ENCODE measurements around the gene FN1. TPM values are rescaled to one million over a fixed set of nuclear protein-coding genes. Genes with fewer than 3 reads are reported as not detected.

FN1 gene
- total and polyA plus RNA-seq, 2 experiments from 2014 or later: 240 to 241 TPM

DNA sequence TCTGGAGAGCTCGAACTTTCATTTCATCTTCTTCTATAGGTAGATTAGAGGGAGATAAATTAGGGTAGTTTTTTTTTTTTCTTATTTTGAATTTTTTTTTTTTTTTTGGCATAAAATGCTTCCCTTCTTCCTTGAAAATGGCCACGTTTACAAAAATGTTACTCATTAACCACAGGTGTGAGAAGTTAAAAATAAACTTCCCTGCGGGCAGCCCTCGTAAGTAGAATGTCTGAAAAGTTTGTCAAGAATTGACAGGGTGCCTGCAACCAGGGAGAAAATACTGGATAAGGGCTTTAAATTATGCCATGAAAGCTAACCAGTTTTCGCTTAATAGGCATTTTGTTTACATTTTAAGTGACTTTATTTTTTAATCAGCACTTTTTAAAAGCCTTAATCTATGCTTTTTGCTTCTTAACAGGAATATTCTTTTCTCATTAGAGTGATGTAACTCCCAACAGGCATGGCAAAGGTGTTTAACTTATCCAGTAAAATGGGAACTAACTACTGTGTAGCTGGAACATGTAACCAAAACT lies 4.2 kb upstream of the FN1 start:
- H3K4me1 ChIP-seq (ENCODE audit: low read depth): peaks cover 13% of the 10 kb centered on the region
- no peaks in the 10 kb centered on the region for H3K36me3 ChIP-seq
- TF ChIP-seq, protein P1, sequence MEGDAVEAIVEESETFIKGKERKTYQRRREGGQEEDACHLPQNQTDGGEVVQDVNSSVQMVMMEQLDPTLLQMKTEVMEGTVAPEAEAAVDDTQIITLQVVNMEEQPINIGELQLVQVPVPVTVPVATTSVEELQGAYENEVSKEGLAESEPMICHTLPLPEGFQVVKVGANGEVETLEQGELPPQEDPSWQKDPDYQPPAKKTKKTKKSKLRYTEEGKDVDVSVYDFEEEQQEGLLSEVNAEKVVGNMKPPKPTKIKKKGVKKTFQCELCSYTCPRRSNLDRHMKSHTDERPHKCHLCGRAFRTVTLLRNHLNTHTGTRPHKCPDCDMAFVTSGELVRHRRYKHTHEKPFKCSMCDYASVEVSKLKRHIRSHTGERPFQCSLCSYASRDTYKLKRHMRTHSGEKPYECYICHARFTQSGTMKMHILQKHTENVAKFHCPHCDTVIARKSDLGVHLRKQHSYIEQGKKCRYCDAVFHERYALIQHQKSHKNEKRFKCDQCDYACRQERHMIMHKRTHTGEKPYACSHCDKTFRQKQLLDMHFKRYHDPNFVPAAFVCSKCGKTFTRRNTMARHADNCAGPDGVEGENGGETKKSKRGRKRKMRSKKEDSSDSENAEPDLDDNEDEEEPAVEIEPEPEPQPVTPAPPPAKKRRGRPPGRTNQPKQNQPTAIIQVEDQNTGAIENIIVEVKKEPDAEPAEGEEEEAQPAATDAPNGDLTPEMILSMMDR (IDR thresholded peaks at IDR 0.05; ENCODE audit: low read depth, low read length): no peak
- no peak overlapping the region for H3K4me3 ChIP-seq
- no peaks in the 10 kb centered on the region for H3K9me3 ChIP-seq (ENCODE audit: low read depth)
- H3K27ac ChIP-seq: no peak overlapping the region
- DNase-seq (ENCODE audit: low read depth in 1 of 2, low spot score in 1 of 2): no peak
- H3K27me3 ChIP-seq: no peaks in the 10 kb centered on the region

DNA sequence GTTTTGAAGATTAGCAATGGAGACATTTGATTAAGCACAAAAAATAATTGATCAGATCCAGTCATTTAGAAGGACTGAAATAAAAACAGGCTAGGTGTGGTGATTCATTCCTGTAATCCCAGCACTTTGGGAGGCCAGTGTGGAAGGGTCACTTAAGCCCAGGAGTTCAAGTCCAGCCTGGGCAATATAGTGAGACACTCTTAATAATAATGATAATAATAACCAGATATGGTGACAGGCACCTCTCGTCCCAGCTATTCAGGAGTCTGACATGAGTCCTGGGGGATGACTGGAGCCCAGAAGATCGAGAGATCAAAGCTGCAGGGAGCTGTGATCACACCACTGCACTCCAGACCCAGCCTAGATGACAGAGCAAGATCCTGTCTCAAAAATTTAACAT lies 3.5 kb upstream of the FN1 start:
- TF ChIP-seq, protein P1 (IDR thresholded peaks at IDR 0.05; ENCODE audit: low read depth, low read length): no peak
- H3K36me3 ChIP-seq: no peaks in the 10 kb centered on the region
- H3K27me3 ChIP-seq: no peaks in the 10 kb centered on the region
- no peak for DNase-seq (ENCODE audit: low read depth in 1 of 2, low spot score in 1 of 2)
- H3K4me3 ChIP-seq: no peak overlapping the region
- peaks cover 13% of the 10 kb centered on the region for H3K4me1 ChIP-seq (ENCODE audit: low read depth)
- no peaks in the 10 kb centered on the region for H3K9me3 ChIP-seq (ENCODE audit: low read depth)
- H3K27ac ChIP-seq: no peak overlapping the region

DNA sequence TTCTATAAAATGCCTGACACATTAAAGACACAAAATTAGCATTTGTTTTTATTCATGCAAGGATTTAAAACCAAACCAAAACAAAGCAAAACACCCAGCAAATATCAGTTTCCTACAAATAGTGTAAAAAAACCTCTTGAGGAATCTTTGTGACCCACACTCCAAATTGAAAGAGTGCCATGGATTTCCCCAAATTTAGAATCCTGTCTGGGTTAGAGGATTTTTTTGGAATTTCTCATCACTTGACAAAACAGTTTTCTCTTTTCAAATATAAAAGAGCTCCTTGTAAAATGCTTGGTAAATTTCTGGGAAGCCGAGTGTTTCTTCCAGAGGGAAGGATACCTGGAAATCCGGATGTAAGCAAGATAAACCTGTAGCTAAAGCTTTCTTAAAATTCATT lies 1.7 kb upstream of the FN1 start:
- no peaks in the 10 kb centered on the region for H3K36me3 ChIP-seq
- no peak overlapping the region for H3K27ac ChIP-seq
- TF ChIP-seq, protein P1 (IDR thresholded peaks at IDR 0.05; ENCODE audit: low read depth, low read length): no peak
- no peaks in the 10 kb centered on the region for H3K27me3 ChIP-seq
- peaks cover 13% of the 10 kb centered on the region for H3K4me1 ChIP-seq (ENCODE audit: low read depth)
- H3K9me3 ChIP-seq (ENCODE audit: low read depth): no peaks in the 10 kb centered on the region
- H3K4me3 ChIP-seq: no peak overlapping the region
- peak in 1 of 2 donors; percentile 53 for DNase-seq (ENCODE audit: low read depth in 1 of 2, low spot score in 1 of 2)

DNA sequence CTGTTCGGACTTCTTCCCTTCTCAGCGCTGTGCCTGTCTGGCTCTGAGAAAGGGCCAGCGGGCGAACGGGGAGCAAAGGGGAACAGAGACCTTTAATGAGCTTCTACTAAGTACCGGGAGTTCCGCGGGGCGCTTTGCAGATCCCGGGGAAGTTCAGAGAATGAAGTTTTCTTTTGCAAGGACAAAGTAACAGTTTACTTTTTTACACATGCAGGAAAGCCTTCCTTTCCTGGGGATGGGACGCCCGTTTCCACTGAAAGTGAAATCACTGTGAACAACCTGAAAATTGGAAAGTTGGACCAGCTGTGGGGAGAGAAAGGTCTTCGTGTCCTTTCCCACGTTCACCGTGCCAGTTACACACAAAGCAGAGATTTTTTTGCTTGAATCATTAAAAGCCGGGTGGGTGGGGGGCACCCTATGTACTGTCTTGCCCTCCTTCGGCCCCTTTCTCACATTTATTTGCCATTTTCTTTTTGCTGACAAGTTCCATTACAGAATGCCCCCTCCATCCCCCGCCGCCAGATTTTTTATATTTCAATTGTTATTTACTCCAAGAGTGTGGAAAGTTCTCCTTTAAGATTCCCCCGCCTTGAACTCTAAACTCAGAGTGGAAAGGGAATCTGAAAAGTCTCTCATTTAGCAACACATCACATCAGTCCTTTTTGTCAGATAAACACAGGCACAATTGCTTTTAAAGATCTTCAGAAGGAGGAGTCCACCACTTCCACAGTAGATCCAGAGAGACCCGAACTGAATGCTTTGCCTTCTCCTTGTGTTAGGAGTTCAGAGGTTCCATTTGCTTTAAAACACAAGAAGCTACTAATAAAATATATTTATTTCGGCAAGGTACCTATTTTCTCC lies 1.1 kb upstream of the FN1 start:
- no peak overlapping the region for H3K27ac ChIP-seq
- H3K27me3 ChIP-seq: no peaks in the 10 kb centered on the region
- peaks cover 12% of the 10 kb centered on the region for H3K4me1 ChIP-seq (ENCODE audit: low read depth)
- peak in 1 of 2 donors; percentile 68 for DNase-seq (ENCODE audit: low read depth in 1 of 2, low spot score in 1 of 2)
- H3K36me3 ChIP-seq: no peaks in the 10 kb centered on the region
- TF ChIP-seq, protein P1 (IDR thresholded peaks at IDR 0.05; ENCODE audit: low read depth, low read length): no peak
- H3K9me3 ChIP-seq (ENCODE audit: low read depth): no peaks in the 10 kb centered on the region
- peak overlapping the region; percentile 72 for H3K4me3 ChIP-seq

DNA sequence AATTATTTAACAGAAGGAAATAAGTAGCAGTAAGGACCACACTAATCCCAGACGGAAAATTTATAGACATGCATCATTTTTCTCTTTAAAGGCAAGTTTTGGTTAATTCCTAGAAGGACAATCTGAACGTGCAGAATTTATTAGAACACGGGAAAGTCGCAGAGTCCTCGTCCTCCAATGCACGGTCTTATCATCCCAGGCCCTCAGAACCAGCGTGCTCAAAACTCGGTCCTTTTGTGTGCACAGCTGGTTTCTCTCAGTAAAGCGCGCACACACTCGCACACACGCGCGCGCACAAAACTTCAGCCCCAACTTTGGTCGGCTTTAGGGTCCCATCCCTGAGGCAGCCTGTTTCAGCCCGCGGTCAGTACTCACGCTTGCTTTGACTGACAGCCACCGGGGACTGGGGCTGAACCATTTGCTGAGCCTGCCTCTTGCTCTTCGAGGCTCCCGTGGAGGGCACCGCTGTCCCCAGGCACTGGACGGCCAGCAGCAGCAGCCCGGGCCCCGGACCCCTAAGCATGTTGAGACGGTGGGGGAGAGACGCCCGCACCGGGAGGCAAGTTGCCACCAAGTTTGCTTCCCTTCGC lies 493 bp downstream of the FN1 start:
- H3K36me3 ChIP-seq: no peaks in the 10 kb centered on the region
- H3K4me3 ChIP-seq: peak overlapping the region; percentile 72
- peaks cover 15% of the 10 kb centered on the region for H3K4me1 ChIP-seq (ENCODE audit: low read depth)
- TF ChIP-seq, protein P1 (IDR thresholded peaks at IDR 0.05; ENCODE audit: low read depth, low read length): no peak
- peak overlapping the region; percentile 49 for H3K27ac ChIP-seq
- H3K9me3 ChIP-seq (ENCODE audit: low read depth): no peaks in the 10 kb centered on the region
- DNase-seq (ENCODE audit: low read depth in 1 of 2, low spot score in 1 of 2): peak in 1 of 2 donors; percentile 64
- H3K27me3 ChIP-seq: no peaks in the 10 kb centered on the region
